Karpas-422 (cell line): Measurements from ENCODE around the gene CAMK2G. TPM values are rescaled to one million over a fixed set of nuclear protein-coding genes. Genes with fewer than 3 reads are reported as not detected.
"Not testable (repeated sequence)": the region's sequence is repeated elsewhere in the genome, so short reads cannot be mapped to it uniquely, and the experiment has no call there.

ENCODE experiments used
- DNase-seq: peaks from one replicate; pipeline ENCODE4 v3.0.0-alpha.2; 2015
- H2AFZ ChIP-seq: fragments of 200-600 bp; sonication (generic); 2 replicates; pipeline ENCODE4 v1.6.1; 2014; ENCODE audit warnings: antibody characterized with exemption, low read length, mixed read lengths
- H3K27ac ChIP-seq: fragments of 200-600 bp; sonication (generic); 2 replicates; pipeline ENCODE4 v1.5.1; 2014; ENCODE audit warnings: mild to moderate bottlenecking, low read length, moderate library complexity
- H3K27me3 ChIP-seq: fragments of 200-600 bp; sonication (generic); 2 replicates; pipeline ENCODE4 v1.6.1; 2014; ENCODE audit warnings: low read length, mixed read lengths
- H3K36me3 ChIP-seq: fragments of 200-600 bp; sonication (generic); 2 replicates; pipeline ENCODE4 v1.6.1; 2014; ENCODE audit warnings: low read length, mixed read lengths; ENCODE audit not compliant: insufficient read depth
- H3K4me1 ChIP-seq: fragments of 200-600 bp; sonication (generic); 2 replicates; pipeline ENCODE4 v1.6.1; 2014; ENCODE audit warnings: mild to moderate bottlenecking, low read length, mixed read lengths
- H3K4me2 ChIP-seq: fragments of 200-600 bp; sonication (generic); 2 replicates; pipeline ENCODE4 v1.6.1; 2014; ENCODE audit warnings: low read length, low read depth, mild to moderate bottlenecking; ENCODE audit not compliant: poor library complexity, severe bottlenecking
- H3K4me3 ChIP-seq: fragments of 200-600 bp; sonication (generic); 2 replicates; pipeline ENCODE4 v1.5.1; 2014; ENCODE audit warnings: mild to moderate bottlenecking, antibody characterized with exemption, low read length, mixed read lengths
- H3K79me2 ChIP-seq: fragments of 200-600 bp; sonication (generic); 2 replicates; pipeline ENCODE4 v1.6.1; 2014; ENCODE audit warnings: mild to moderate bottlenecking, low read length, mixed read lengths
- H3K9ac ChIP-seq: fragments of 200-600 bp; sonication (generic); 2 replicates; pipeline ENCODE4 v1.6.0; 2014; ENCODE audit warnings: low read length
- H3K9me2 ChIP-seq: fragments of 200-600 bp; sonication (generic), shearing (Covaris generic); replicated peaks from 2 replicates; pipeline ENCODE4 v1.6.0; 2014; ENCODE audit warnings: mild to moderate bottlenecking, low read length, moderate library complexity; ENCODE audit not compliant: insufficient read depth
- H3K9me3 ChIP-seq: fragments of 300-700, 200-600 bp; sonication (generic); 2 replicates; pipeline ENCODE4 v1.6.1; 2014; ENCODE audit warnings: low read length, mixed read lengths
- H4K20me1 ChIP-seq: fragments of 200-600 bp; sonication (generic); 2 replicates; pipeline ENCODE4 v1.6.1; 2014; ENCODE audit warnings: mild to moderate bottlenecking, antibody characterized with exemption, low read length, low read depth; ENCODE audit not compliant: insufficient read depth
- total RNA-seq: library from RNA; depleted of rRNA; stranded (reverse); fragments of >200 nt; shearing (Covaris generic); gene quantifications from 2 replicates; pipeline ENCODE4 v1.2.3, GENCODE V29; 2014; ENCODE audit warnings: low replicate concordance

The CAMK2G gene
- total RNA-seq, 1 experiment from 2014 or later, result 28.2 TPM

- peak overlapping the region; percentile 95 for H3K4me2 ChIP-seq
- H3K9ac ChIP-seq, result not testable (repeated sequence)
- peaks cover 54% of the 10 kb centered on the region for H3K79me2 ChIP-seq
Measured at GRCh38 chr10:73787031-73787800, 87.1 kb downstream of the CAMK2G start.

GRCh38 chr10:73786512-73786885 lies 87.9 kb downstream of the CAMK2G start:
- H3K79me2 ChIP-seq, result peaks cover 58% of the 10 kb centered on the region
- no peaks in the 10 kb centered on the region for H3K9me2 ChIP-seq
- no peak overlapping the region for H2AFZ ChIP-seq

More at GRCh38 chr10:73787031-73787800, 87.1 kb downstream of the CAMK2G start:
- H3K9me2 ChIP-seq, H4K20me1 ChIP-seq, H2AFZ ChIP-seq, H3K9me3 ChIP-seq, H3K27ac ChIP-seq, H3K4me3 ChIP-seq, DNase-seq, H3K27me3 ChIP-seq, H3K36me3 ChIP-seq: not testable (repeated sequence)
- peaks cover 32% of the 10 kb centered on the region for H3K4me1 ChIP-seq

DNA sequence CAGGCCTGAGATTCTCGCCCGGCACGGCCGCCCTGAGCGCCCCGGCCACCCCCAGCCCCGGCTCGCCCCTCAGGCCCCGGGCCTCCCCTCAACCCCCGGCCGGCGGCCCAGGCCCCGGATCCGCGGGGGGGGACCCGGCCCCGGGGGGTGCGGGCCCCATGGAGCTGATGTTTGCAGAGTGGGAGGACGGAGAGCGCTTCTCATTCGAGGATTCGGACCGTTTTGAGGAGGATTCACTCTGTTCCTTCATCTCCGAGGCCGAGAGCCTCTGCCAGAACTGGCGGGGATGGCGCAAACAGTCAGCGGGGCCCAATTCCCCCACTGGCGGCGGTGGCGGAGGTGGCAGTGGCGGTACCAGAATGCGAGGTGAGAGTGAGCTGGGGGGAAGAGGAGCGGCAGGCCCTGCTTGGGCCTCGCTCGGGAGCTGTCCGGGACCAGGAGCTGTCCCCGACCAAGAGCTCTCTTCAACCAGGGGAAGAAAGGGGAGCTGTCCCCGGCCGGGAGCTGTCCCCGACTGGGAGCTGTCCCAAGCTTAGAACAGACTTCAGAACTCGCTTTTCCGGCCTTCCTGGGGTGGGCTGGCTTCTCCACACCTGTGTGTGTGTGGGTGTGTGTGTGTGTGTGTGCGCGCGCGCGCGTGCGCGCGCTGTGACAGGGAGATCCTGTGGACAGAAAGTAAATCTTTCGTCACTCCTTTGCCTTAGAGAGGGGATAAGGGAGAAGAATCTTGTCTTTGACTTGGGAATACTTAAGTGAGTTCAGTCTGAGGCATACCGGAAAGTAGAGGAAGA lies 88.4 kb downstream of the CAMK2G start:
- H3K4me1 ChIP-seq, result peaks cover 35% of the 10 kb centered on the region
- no peaks in the 10 kb centered on the region for H3K9me2 ChIP-seq
- peak overlapping the region; percentile 62 for H3K27ac ChIP-seq
- no peak overlapping the region; the same call in 1 of the 2 replicates for H2AFZ ChIP-seq
- peak overlapping the region; percentile 97 for H3K4me3 ChIP-seq
- H3K36me3 ChIP-seq, result no peaks in the 10 kb centered on the region
- peaks cover 63% of the 10 kb centered on the region for H3K79me2 ChIP-seq
- no peaks in the 10 kb centered on the region for H3K9me3 ChIP-seq
- peaks cover 5% of the 10 kb centered on the region; the same call in 1 of the 2 replicates for H4K20me1 ChIP-seq
- no peaks in the 10 kb centered on the region for H3K27me3 ChIP-seq
- peak overlapping the region; percentile 88 for H3K9ac ChIP-seq
- peak overlapping the region; percentile 95 for H3K4me2 ChIP-seq
- DNase-seq, result peak; percentile 75

More at GRCh38 chr10:73786512-73786885, 87.9 kb downstream of the CAMK2G start:
- Histone ChIP-seq H3K4me3 (peak overlapping the region; percentile 97), H3K9me3 (no peaks in the 10 kb centered on the region), H3K27me3 (no peaks in the 10 kb centered on the region), H3K27ac (peak overlapping the region; percentile 62; the same call in 1 of the 2 replicates), H4K20me1 (peaks cover 5% of the 10 kb centered on the region; the same call in 1 of the 2 replicates), H3K4me1 (peaks cover 32% of the 10 kb centered on the region), H3K9ac (peak overlapping the region; percentile 88), H3K36me3 (no peaks in the 10 kb centered on the region), H3K4me2 (peak overlapping the region; percentile 95)
- peak; percentile 53 for DNase-seq

DNA sequence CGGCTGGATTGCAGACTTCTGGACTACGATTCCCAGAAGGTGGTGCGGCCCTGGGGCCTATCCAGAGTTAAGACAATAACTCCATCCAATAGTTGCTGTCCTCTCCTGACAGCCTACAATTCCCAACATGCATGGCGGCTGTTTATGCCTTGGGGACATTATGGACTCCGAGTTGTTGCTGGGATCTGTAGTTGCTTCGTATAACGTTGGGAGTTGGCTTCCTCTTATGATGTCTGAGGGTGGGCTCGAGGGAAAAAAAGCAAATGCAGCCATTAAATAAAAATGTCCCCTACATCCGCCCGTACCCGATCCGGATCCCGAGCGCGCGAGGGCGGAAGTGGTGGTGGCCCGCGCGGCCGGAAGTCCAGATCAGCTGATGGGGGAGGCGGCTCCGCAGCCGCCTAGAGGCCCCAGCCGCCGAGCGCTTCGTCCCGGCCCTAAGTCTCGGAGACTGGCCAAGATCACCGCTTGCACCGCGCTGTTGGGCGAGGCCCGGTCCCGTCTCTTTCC lies 89.1 kb downstream of the CAMK2G start, which contains the start of gene ZSWIM8:
TSS of gene ZSWIM8 (plus strand) at position 396 of the 510 bp plus-strand sequence. CDS start 273 bp downstream, outside the sequence.
- Histone ChIP-seq H2AFZ (peak within 1 kb of the TSS; percentile 73; the same call in 1 of the 2 replicates), H3K27me3 (no peaks in the 10 kb centered on the region), H3K4me1 (peaks cover 42% of the 10 kb centered on the region), H3K4me2 (peak within 1 kb of the TSS; percentile 95), H3K9me2 (no peaks in the 10 kb centered on the region), H3K9ac (peak within 1 kb of the TSS; percentile 88), H4K20me1 (peaks cover 5% of the 10 kb centered on the region; the same call in 1 of the 2 replicates), H3K79me2 (peaks cover 68% of the 10 kb centered on the region), H3K27ac (peak within 1 kb of the TSS; percentile 62), H3K9me3 (no peaks in the 10 kb centered on the region), H3K36me3 (no peaks in the 10 kb centered on the region), H3K4me3 (peak within 1 kb of the TSS; percentile 97)
- DNase-seq, result peak; percentile 96

- H3K4me3 ChIP-seq, result peak overlapping the region; percentile 87
- H3K9ac ChIP-seq, result peak overlapping the region; percentile 88
Measured at GRCh38 chr10:73782749-73783085, 91.6 kb downstream of the CAMK2G start.

GRCh38 chr10:73781879-73782748 lies 92.2 kb downstream of the CAMK2G start, which contains the start of gene CHCHD1:
Gene CHCHD1, plus strand, starts transcription at chr10:73782048. Its CDS starts 28 bp downstream, at chr10:73782076.
- no peaks in the 10 kb centered on the region for H3K9me2 ChIP-seq
- H2AFZ ChIP-seq, result no peak within 1 kb of the TSS
- peaks cover 5% of the 10 kb centered on the region; the same call in 1 of the 2 replicates for H4K20me1 ChIP-seq
- peaks cover 12% of the 10 kb centered on the region for H3K36me3 ChIP-seq
- peak within 1 kb of the TSS; percentile 87 for H3K4me3 ChIP-seq
- peak within 1 kb of the TSS; percentile 96 for H3K4me2 ChIP-seq
- H3K4me1 ChIP-seq, result peaks cover 47% of the 10 kb centered on the region
- DNase-seq, result peak; percentile 97
- H3K79me2 ChIP-seq, result peaks cover 68% of the 10 kb centered on the region
- H3K27ac ChIP-seq, result peak within 1 kb of the TSS; percentile 63
- H3K27me3 ChIP-seq, result no peaks in the 10 kb centered on the region
- H3K9ac ChIP-seq, result peak within 1 kb of the TSS; percentile 88
- no peaks in the 10 kb centered on the region for H3K9me3 ChIP-seq

More at GRCh38 chr10:73782749-73783085, 91.6 kb downstream of the CAMK2G start:
- Histone ChIP-seq H3K79me2 (peaks cover 67% of the 10 kb centered on the region), H3K27me3 (no peaks in the 10 kb centered on the region), H3K36me3 (peaks cover 10% of the 10 kb centered on the region), H3K27ac (peak overlapping the region; percentile 63; the same call in 1 of the 2 replicates), H3K4me2 (peak overlapping the region; percentile 96), H3K4me1 (peaks cover 50% of the 10 kb centered on the region), H2AFZ (no peak overlapping the region), H3K9me3 (no peaks in the 10 kb centered on the region), H3K9me2 (no peaks in the 10 kb centered on the region), H4K20me1 (peaks cover 5% of the 10 kb centered on the region; the same call in 1 of the 2 replicates)
- no peak for DNase-seq

DNA sequence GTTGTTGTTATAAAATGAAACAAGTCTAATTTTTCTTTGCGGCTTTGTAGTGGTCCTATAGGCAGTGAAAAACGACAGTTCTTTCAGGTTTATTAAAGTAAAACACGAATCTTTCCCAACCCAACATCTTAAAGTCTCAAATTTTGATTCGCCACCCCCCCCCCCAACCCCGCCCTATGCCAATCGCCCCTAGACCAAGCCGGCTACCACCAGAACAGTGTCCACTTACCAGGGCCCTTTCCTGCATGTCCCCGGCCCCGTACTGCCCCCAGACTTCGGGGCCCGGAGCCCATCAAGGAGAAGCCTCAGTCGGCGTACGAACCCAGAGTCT lies 92.8 kb downstream of the CAMK2G start:
- Histone ChIP-seq H3K9me2 (no peaks in the 10 kb centered on the region), H3K27me3 (no peaks in the 10 kb centered on the region), H3K9me3 (no peaks in the 10 kb centered on the region), H3K27ac (peak overlapping the region; percentile 63), H3K79me2 (peaks cover 66% of the 10 kb centered on the region), H2AFZ (no peak overlapping the region), H3K4me2 (peak overlapping the region; percentile 96), H4K20me1 (peaks cover 5% of the 10 kb centered on the region; the same call in 1 of the 2 replicates), H3K4me1 (peaks cover 41% of the 10 kb centered on the region), H3K9ac (peak overlapping the region; percentile 88), H3K36me3 (peaks cover 16% of the 10 kb centered on the region), H3K4me3 (peak overlapping the region; percentile 87)
- no peak for DNase-seq
